T-helper 17 cell (primary cell): Measurements from ENCODE around the gene APOE. TPM values are rescaled to one million over a fixed set of nuclear protein-coding genes. Genes with fewer than 3 reads are reported as not detected.
A peak's percentile ranks its signal among the peaks of the same experiment; 100 is the strongest.
"Not testable (repeated sequence)": the region's sequence is repeated elsewhere in the genome, so short reads cannot be mapped to it uniquely, and the experiment has no call there.

Experiments used
- ATAC-seq: fragments of 150-1000 bp; cut with Tn5 transposase; 2 replicates; pipeline ENCODE4 v1.10.0; 2021; ENCODE audit warnings: mild to moderate bottlenecking, moderate library complexity
- DNase-seq, 3 donors: peaks; one replicate each; pipeline versions ENCODE4 v3.0.0 to v3.0.0-alpha.2; 2020 to 2021
- H3K9me3 ChIP-seq: one replicate; pipeline ENCODE4 v1.7.0; 2013; ENCODE audit warnings: low read length, mild to moderate bottlenecking; ENCODE audit not compliant: control insufficient read depth, poor library complexity, severe bottlenecking
- H3K27ac Mint-ChIP-seq: one replicate; pipeline ENCODE4 v1.8.0; 2022; ENCODE audit warnings: mild to moderate bottlenecking, moderate library complexity, mixed read lengths
- H3K27me3 Mint-ChIP-seq: one replicate; pipeline ENCODE4 v1.8.0; 2022; ENCODE audit warnings: mixed read lengths
- H3K36me3 Mint-ChIP-seq: one replicate; pipeline ENCODE4 v1.8.0; 2022; ENCODE audit warnings: low read depth, mixed read lengths
- H3K4me1 Mint-ChIP-seq: one replicate; pipeline ENCODE4 v1.8.0; 2022; ENCODE audit warnings: mild to moderate bottlenecking, mixed read lengths
- H3K4me3 Mint-ChIP-seq: one replicate; pipeline ENCODE4 v1.8.0; 2022; ENCODE audit warnings: mild to moderate bottlenecking, moderate library complexity, mixed read lengths
- total RNA-seq, 4 donors: library from RNA in 2 of 4; stranded (reverse) in 2 of 4; gene quantifications; one replicate each; pipeline ENCODE4 v1.2.3 and lab custom pipeline; 2022 to 2026

Gene APOE
- total RNA-seq, 2 donors from 2014 or later: 1.3 to 2.0 TPM

DNA sequence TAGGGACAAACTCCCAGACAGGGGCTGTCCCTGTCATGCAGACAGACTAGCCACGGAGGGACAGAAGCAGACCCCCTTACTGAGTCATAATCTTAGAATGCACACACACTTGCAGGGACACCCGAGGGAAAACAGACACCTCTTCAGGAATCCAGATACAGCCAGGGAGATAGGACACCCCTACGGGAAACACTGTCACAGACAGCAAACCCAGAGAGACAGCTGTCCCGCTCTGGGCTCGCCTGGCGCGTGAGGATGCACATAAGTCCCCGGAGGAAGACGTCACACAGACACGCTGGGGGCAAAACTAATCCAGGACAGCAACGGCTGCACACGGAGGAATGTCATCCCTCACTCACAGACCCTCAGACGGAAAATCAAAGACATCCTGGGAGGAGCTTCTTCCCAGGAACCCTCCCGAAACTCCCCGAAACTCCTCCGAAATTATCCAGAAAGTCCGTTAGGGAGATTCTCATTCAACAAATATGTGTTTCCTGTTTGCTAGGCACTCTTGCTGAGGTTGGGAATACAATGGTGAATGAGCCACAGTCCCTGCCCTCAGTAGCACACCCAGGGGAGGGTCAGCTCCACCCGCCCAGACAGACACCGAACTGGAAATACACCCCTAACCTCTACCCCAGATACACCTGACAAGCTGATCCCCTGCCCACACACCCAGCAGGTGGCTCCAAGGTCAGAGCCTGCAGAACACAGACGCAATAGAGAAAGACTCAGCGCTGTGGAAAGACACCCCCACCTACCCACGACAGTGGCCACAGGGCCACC lies 29.7 kb upstream of the APOE start:
- ATAC-seq: no peak

DNA sequence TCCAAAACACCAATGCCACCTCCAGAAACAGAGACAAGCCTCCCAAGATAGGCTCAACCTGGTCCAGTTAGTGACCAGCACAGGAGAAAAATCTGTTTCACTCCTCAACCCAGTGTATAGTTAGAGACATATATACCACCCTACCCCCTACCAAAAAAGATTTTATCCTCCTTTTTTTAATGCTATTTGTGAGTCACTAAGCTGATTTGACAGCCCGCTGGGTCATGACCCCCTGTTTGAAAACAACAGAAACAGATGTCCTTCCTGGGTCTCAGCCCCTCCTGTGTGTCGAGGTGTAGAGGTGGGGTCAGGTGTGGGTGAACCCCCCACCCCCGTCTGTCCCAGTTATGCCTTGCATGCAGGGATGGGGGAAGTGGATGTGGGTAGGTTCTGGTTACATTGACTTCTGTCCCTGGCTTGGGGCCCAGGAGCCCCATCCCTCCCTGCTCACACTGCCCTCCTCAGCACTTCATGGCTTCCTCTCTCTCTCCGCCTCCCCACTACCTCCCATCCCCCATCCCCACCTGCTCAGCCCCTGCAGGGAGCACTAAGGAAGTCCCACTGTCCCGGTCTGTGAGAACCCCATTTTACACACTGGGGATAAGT lies 28.6 kb upstream of the APOE start:
- DNase-seq (no peak), ATAC-seq (peak; percentile 51)
- Mint-ChIP-seq H3K4me3 (peak overlapping the region; percentile 45), H3K36me3 (peaks cover 2% of the 10 kb centered on the region), H3K4me1 (peaks cover 17% of the 10 kb centered on the region), H3K27me3 (peaks cover 13% of the 10 kb centered on the region), H3K27ac (peak overlapping the region; percentile 32)
- no peaks in the 10 kb centered on the region for H3K9me3 ChIP-seq

More for the DNA sequence above, 29.7 kb upstream of the APOE start:
- peaks cover 17% of the 10 kb centered on the region for H3K4me1 Mint-ChIP-seq
- no peak for DNase-seq
- peak overlapping the region; percentile 74 for H3K27ac Mint-ChIP-seq
- peaks cover 9% of the 10 kb centered on the region for H3K27me3 Mint-ChIP-seq
- no peak overlapping the region for H3K4me3 Mint-ChIP-seq
- H3K36me3 Mint-ChIP-seq: peaks cover 2% of the 10 kb centered on the region
- no peaks in the 10 kb centered on the region for H3K9me3 ChIP-seq

DNA sequence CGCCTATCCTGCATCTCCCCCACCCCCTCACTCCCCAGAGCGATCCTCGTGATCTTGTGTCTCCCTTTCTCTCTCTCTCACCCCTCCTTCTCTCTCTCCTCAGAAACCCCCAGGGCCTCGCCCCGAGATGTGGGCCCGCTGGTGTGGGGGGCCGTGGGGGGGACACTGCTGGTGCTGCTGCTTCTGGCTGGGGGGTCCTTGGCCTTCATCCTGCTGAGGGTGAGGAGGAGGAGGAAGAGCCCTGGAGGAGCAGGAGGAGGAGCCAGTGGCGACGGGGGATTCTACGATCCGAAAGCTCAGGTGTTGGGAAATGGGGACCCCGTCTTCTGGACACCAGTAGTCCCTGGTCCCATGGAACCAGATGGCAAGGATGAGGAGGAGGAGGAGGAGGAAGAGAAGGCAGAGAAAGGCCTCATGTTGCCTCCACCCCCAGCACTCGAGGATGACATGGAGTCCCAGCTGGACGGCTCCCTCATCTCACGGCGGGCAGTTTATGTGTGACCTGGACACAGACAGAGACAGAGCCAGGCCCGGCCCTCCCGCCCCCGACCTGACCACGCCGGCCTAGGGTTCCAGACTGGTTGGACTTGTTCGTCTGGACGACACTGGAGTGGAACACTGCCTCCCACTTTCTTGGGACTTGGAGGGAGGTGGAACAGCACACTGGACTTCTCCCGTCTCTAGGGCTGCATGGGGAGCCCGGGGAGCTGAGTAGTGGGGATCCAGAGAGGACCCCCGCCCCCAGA lies 27.3 kb upstream of the APOE start:
- Mint-ChIP-seq H3K27me3 (peaks cover 9% of the 10 kb centered on the region), H3K4me3 (no peak overlapping the region), H3K27ac (no peak overlapping the region), H3K4me1 (peaks cover 13% of the 10 kb centered on the region), H3K36me3 (no peaks in the 10 kb centered on the region)
- H3K9me3 ChIP-seq: no peaks in the 10 kb centered on the region
- no peak for DNase-seq
- ATAC-seq: no peak

DNA sequence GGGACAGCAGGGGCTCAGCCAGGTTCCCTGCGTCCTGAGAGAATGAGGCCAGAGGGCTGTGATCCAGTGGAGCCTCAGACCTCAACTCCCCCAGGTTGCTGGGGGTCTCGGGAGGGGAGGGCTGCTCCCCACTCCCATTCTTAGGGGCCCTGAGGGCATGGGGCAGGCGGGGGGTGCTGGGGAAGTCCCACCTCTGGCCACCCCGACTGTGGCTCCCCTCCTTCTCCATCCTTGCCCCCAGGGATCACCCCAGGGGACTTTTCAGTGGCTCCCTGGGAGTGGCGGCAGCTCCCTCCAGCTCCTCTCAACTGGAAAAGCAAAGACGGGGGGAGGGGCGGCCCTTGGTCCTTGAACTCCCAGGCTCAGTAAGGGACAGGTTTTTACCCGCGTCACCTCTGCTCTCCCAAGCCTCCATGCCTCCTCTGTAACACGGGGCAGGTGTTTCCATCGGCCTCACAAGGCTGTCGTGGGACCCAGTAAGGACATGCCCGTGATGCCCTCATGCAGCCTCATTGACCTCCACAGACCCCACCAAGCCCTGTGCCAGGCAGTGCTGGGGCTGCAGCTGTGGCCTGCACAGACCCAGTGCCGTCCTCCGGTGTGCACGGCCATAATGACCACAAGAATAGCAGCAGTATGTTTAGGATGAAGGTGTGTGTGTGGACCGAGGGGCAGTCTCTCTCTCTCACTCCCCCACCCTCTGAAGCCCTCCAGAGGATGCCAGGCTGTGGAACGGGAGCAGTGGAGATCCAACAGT lies 26.1 kb upstream of the APOE start:
- DNase-seq: no peak
- no peak overlapping the region for H3K4me3 Mint-ChIP-seq
- H3K27ac Mint-ChIP-seq: no peak overlapping the region
- H3K4me1 Mint-ChIP-seq: peaks cover 13% of the 10 kb centered on the region
- no peak for ATAC-seq
- H3K9me3 ChIP-seq: no peaks in the 10 kb centered on the region
- peaks cover 9% of the 10 kb centered on the region for H3K27me3 Mint-ChIP-seq
- H3K36me3 Mint-ChIP-seq: no peaks in the 10 kb centered on the region

DNA sequence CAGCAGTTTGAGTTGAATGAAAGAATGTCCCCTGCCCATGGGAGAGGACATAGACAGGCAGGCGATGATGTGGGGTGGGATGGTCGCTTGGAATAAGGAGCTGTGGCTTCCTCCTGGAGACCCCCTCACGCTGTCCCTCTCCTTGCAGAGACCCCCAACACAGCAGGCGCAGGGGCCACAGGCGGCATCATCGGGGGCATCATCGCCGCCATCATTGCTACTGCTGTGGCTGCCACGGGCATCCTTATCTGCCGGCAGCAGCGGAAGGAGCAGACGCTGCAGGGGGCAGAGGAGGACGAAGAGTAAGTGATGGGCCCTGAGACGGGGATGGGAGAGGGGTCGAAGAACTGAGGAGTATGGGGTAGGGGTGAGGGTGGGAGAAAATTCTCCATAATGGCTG lies 23.5 kb upstream of the APOE start:
- DNase-seq: no peak
- Mint-ChIP-seq H3K4me3 (no peak overlapping the region), H3K27ac (no peak overlapping the region), H3K27me3 (peaks cover 9% of the 10 kb centered on the region), H3K36me3 (no peaks in the 10 kb centered on the region), H3K4me1 (peaks cover 7% of the 10 kb centered on the region)
- ATAC-seq: no peak
- no peaks in the 10 kb centered on the region for H3K9me3 ChIP-seq

DNA sequence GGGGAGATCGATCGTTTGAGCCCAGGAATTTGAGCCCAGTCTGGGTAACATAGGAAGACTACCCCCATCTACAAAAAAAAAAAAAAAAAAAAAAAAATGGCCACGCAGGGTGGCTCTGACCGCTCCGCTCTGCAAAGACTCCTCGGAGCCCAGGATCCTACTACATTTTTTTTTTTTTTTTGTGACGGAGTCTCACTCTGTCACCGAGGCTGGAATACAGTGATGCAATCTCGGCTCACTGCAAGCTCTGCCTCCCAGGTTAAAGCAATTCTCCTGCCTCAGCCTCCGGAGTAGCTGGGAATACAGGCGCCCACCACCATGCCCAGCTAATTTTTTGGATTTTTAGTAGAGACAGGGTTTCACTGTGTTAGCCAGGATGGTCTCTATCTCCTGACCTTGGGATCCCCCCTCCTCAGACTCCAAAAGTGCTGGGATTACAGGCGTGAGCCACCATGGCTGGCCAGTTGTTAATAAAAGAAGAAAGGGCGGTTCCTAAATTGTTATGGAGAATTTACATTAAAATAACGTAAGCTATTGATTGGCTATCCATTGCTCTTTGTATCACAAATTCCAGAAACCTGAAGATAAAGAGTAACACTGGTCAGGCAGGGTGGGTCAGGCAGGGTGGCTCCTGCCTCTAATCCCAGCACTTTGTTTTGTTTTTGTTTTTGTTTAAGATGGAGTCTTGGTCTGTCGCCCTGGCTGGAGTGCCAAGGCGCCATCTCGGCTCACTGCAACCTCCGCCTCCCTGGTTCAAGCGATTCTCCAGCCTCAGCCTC lies 22.8 kb upstream of the APOE start:
- not testable (repeated sequence) for H3K27me3 Mint-ChIP-seq, DNase-seq, H3K36me3 Mint-ChIP-seq, H3K4me3 Mint-ChIP-seq, ATAC-seq, H3K27ac Mint-ChIP-seq, H3K4me1 Mint-ChIP-seq, H3K9me3 ChIP-seq

DNA sequence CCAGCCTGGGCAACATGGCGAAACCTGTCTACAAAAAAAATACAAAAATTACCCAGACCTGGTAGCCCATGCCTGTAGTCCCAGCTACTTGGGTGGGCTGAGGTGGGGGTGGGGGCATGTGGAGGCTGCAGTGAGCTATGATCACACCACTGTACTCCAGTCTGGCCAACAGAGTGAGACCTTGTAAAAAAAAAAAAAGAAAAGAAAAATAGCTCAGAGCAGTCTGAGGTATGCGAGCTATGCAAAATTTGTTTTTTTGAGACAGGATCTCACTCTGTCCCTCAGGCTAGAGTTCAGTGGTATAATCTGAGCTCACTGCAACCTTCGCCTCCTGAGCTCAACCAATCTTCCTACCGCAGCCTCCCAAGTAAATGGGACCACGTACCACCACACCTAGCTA lies 21.7 kb upstream of the APOE start:
- no peaks in the 10 kb centered on the region for H3K36me3 Mint-ChIP-seq
- H3K4me1 Mint-ChIP-seq: peaks cover 8% of the 10 kb centered on the region
- ATAC-seq: no peak
- H3K27me3 Mint-ChIP-seq: peaks cover 9% of the 10 kb centered on the region
- no peak for DNase-seq
- H3K27ac Mint-ChIP-seq: no peak overlapping the region
- no peak overlapping the region for H3K4me3 Mint-ChIP-seq
- H3K9me3 ChIP-seq: no peaks in the 10 kb centered on the region

DNA sequence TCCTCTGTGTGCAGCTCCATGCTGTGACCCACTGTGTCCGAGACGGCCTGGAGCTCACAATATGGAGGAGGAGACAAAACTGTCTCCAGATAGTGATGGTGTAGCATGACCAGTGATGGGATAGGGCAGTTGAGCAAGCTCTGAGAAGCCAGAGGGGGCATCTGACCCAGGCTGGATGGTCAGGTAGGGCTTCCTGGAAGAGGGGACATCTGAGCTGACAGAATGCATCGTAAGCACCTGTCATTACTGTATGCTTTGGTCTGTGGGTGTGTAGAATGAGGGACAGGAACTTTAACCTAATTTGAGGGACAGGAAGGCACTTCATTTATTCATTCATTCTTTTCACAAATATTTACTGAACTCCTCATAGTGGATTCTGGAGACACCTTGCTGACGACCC lies 21.0 kb upstream of the APOE start:
- ATAC-seq: no peak
- no peaks in the 10 kb centered on the region for H3K9me3 ChIP-seq
- no peaks in the 10 kb centered on the region for H3K36me3 Mint-ChIP-seq
- peaks cover 8% of the 10 kb centered on the region for H3K27me3 Mint-ChIP-seq
- H3K4me3 Mint-ChIP-seq: no peak overlapping the region
- no peak overlapping the region for H3K27ac Mint-ChIP-seq
- no peak for DNase-seq
- H3K4me1 Mint-ChIP-seq: peaks cover 11% of the 10 kb centered on the region

DNA sequence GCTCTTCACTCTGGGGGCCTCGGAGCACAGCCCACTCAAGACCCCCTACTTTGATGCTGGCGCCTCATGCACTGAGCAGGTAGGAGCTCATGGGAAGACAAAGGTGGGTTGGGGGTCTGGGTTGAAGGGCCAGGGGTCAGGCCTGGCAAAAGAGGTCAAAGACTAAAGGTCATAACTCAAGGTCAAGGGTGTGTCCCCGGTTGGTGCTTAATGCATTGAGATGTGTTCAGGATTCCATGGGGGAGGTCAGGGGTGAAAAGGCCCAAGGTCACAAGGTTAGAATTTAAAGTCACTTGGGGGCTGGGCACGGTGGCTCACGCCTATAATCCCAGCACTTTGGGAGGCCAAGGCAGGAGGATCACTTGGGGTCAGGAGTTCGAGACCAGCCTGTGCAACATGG lies 19.5 kb upstream of the APOE start:
- no peaks in the 10 kb centered on the region for H3K9me3 ChIP-seq
- H3K4me3 Mint-ChIP-seq: no peak overlapping the region
- H3K27ac Mint-ChIP-seq: no peak overlapping the region
- DNase-seq: no peak
- H3K36me3 Mint-ChIP-seq: no peaks in the 10 kb centered on the region
- H3K27me3 Mint-ChIP-seq: peaks cover 5% of the 10 kb centered on the region
- peaks cover 16% of the 10 kb centered on the region for H3K4me1 Mint-ChIP-seq
- no peak for ATAC-seq

DNA sequence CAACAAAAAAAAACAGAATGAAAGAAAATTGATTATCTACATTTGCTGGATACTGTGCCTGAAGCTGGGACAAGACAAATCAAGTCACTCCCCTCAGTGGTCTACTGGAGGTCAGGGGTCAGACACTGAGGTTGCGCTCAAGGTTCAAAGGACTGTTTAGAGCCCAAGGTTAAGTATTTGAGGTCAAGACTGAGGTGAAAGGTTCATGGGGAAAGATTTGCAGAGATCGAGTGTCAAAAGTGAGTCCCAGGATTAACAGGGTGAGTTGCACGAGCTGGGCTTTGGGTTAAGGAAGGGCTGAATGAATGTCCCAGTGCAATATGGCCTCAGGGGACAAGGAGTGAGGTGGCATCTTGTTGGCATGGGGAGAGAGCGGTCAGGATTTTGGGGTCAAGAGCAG lies 17.9 kb upstream of the APOE start:
- H3K27me3 Mint-ChIP-seq: no peaks in the 10 kb centered on the region
- no peaks in the 10 kb centered on the region for H3K36me3 Mint-ChIP-seq
- ATAC-seq (no peak), DNase-seq (no peak)
- H3K4me3 Mint-ChIP-seq: no peak overlapping the region
- peaks cover 26% of the 10 kb centered on the region for H3K4me1 Mint-ChIP-seq
- no peaks in the 10 kb centered on the region for H3K9me3 ChIP-seq
- no peak overlapping the region for H3K27ac Mint-ChIP-seq

DNA sequence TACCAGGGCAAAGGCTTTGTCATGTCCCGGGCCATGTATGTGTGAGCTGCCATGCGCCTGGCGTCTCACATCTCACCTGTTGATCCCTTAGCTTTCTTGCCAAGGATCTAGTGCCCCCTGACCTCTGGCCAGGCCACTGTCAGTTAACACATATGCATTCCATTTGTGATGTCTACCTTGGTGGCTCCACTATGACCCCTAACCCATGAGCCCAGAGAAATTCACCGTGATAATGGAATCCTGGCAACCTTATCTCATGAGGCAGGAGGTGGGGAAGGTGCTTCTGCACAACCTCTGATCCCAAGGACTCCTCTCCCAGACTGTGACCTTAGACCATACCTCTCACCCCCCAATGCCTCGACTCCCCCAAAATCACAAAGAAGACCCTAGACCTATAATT lies 17.3 kb upstream of the APOE start:
- H3K27ac Mint-ChIP-seq, H3K9me3 ChIP-seq: not testable (repeated sequence)
- H3K4me1 Mint-ChIP-seq: peaks cover 30% of the 10 kb centered on the region

DNA sequence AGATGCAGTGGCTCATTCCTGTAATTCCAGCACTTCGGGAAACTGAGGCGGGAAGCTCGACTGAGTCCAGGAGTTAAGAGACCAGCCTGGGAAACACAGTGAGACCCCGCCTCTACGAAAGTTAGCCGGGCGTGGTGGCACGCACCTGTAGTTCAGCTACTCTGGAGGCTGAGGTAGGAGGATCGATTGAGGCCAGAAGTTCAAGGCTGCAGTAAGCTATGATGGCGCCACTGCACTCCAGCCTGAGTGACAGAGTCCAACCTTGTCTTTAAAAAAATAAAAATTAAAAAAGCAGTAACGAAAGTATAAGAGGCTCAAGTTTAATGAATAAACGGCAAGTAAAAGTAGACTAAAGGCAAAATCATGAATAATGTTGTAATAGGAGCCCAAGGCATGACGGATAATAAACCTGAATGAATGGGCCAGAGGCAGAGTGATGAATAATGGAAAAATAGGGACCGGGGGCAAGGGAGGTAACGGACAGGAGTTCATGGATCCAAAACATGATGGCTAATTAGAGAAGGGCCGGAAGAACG lies 15.7 kb upstream of the APOE start:
- DNase-seq (no peak), ATAC-seq (no peak)
- Mint-ChIP-seq H3K27ac (peak overlapping the region; percentile 68), H3K4me1 (peaks cover 30% of the 10 kb centered on the region), H3K4me3 (peak overlapping the region; percentile 88), H3K36me3 (no peaks in the 10 kb centered on the region), H3K27me3 (no peaks in the 10 kb centered on the region)
- H3K9me3 ChIP-seq: no peaks in the 10 kb centered on the region

More for the DNA sequence above, 17.3 kb upstream of the APOE start:
- ATAC-seq, H3K36me3 Mint-ChIP-seq, DNase-seq, H3K27me3 Mint-ChIP-seq: not testable (repeated sequence)
- peak overlapping the region; percentile 49 for H3K4me3 Mint-ChIP-seq
